HCT116 (cell line): ENCODE results near the gene FGF18.

Experiments
- CEBPB ChIP-seq: IDR thresholded peaks from 2 replicates; pipeline ENCODE4 v1.6.1; 2012; ENCODE audit warnings: low read depth
- EGR1 ChIP-seq: IDR thresholded peaks from 2 replicates; pipeline ENCODE4 v1.6.1; 2012; ENCODE audit warnings: low read depth
- POLR2A ChIP-seq: IDR thresholded peaks from 2 replicates; pipeline ENCODE4 v1.7.0; 2011; ENCODE audit warnings: borderline replicate concordance; ENCODE audit not compliant: insufficient read depth, insufficient read length; ENCODE audit errors: extremely low read depth
- POLR2AphosphoS5 ChIP-seq: IDR thresholded peaks from 2 replicates; pipeline ENCODE4 v1.6.1; 2011; ENCODE audit warnings: mild to moderate bottlenecking, low read depth, low read length, moderate library complexity
- YY1 ChIP-seq: IDR thresholded peaks from 2 replicates; pipeline ENCODE4 v1.6.1; 2011; ENCODE audit warnings: low read length, low read depth, moderate library complexity, mild to moderate bottlenecking; ENCODE audit not compliant: insufficient replicate concordance; ENCODE audit errors: extremely low read depth
- TF ChIP-seq, protein P1 (sequence below), 3 experiments: fragments of 200-600 bp in 1 of 3; sonication (generic) in 1 of 3; IDR thresholded peaks in 2 of 3; conservative IDR thresholded peaks in 1 of 3; 2 replicates each; pipeline ENCODE4 v1.5.1; 2012 to 2017; ENCODE audit warnings: low read depth in 2 of 3, low read length in 2 of 3, antibody characterized with exemption in 1 of 3, borderline replicate concordance in 1 of 3, control low read depth in 1 of 3, mild to moderate bottlenecking in 1 of 3, mixed read lengths in 1 of 3, mixed run types in 1 of 3, moderate library complexity in 1 of 3; ENCODE audit not compliant: insufficient read depth in 1 of 3
- TF ChIP-seq, protein P2 (sequence below): IDR thresholded peaks from 2 replicates; pipeline ENCODE4 v1.6.1; 2012
- TF ChIP-seq, protein P3 (sequence below): IDR thresholded peaks from 2 replicates; pipeline ENCODE4 v1.6.1; 2011; ENCODE audit warnings: mild to moderate bottlenecking, low read length, moderate library complexity; ENCODE audit not compliant: insufficient replicate concordance; ENCODE audit errors: extremely low read depth

DNA sequence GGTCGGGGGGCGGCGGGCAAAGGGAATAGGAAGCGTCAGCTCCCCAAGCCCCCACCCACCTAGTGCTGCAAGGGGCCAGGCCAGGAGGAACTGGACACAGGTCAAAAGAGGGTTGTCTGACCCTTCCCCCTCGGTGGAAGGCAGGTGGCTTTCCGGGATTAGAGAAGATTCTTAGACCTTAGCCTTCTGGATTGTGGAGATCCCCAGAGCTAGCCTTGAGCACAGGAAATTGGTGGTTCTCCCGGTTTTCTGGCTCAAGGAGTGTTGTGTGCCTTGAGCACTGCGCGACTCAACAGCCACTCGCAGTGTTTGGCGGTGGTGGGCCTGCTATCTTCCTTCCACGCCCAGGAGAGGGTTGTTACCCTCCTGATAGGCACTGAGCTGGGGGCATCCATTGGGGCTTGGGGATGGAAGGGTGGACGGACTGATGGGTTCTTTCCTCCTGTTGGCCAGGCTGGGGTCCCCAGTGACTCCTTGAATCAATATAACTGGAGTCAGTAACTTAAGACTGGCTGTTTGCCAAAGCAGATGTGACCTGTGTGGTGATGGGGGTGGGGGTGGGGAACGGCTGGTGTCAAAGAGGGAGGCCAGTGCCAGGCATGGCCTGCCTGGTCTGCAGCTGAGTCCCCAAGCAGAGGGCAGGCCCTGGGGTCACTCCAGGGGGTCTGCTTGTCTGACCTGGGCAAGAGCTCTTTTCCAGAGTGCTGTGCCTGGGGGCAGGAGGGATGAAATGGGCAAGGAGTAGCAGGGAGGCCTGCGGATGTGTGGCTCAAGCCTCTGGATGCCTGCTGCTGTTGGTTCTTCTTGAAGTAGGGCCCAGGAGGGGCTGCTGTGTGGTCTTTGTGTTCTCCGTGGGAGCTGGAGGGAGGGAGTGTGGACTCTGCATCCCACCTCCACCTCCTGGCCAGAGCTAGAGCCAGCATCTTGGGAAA is 2.1 kb downstream of the FGF18 start:
- TF ChIP-seq, protein P1, sequence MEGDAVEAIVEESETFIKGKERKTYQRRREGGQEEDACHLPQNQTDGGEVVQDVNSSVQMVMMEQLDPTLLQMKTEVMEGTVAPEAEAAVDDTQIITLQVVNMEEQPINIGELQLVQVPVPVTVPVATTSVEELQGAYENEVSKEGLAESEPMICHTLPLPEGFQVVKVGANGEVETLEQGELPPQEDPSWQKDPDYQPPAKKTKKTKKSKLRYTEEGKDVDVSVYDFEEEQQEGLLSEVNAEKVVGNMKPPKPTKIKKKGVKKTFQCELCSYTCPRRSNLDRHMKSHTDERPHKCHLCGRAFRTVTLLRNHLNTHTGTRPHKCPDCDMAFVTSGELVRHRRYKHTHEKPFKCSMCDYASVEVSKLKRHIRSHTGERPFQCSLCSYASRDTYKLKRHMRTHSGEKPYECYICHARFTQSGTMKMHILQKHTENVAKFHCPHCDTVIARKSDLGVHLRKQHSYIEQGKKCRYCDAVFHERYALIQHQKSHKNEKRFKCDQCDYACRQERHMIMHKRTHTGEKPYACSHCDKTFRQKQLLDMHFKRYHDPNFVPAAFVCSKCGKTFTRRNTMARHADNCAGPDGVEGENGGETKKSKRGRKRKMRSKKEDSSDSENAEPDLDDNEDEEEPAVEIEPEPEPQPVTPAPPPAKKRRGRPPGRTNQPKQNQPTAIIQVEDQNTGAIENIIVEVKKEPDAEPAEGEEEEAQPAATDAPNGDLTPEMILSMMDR (IDR thresholded peaks at IDR 0.05 in 2 of 3, conservative IDR thresholded peaks at IDR 0.05 in 1 of 3; ENCODE audit: borderline replicate concordance in 1 of 3, insufficient read depth in 1 of 3, low read depth in 2 of 3, low read length in 2 of 3): no peak
- TF ChIP-seq EGR1: no peak
- TF ChIP-seq YY1: no peak
- TF ChIP-seq, protein P2, sequence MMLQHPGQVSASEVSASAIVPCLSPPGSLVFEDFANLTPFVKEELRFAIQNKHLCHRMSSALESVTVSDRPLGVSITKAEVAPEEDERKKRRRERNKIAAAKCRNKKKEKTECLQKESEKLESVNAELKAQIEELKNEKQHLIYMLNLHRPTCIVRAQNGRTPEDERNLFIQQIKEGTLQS: no peak
- TF ChIP-seq, protein P3, sequence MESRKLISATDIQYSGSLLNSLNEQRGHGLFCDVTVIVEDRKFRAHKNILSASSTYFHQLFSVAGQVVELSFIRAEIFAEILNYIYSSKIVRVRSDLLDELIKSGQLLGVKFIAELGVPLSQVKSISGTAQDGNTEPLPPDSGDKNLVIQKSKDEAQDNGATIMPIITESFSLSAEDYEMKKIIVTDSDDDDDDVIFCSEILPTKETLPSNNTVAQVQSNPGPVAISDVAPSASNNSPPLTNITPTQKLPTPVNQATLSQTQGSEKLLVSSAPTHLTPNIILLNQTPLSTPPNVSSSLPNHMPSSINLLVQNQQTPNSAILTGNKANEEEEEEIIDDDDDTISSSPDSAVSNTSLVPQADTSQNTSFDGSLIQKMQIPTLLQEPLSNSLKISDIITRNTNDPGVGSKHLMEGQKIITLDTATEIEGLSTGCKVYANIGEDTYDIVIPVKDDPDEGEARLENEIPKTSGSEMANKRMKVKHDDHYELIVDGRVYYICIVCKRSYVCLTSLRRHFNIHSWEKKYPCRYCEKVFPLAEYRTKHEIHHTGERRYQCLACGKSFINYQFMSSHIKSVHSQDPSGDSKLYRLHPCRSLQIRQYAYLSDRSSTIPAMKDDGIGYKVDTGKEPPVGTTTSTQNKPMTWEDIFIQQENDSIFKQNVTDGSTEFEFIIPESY: no peak
- TF ChIP-seq POLR2A: no peak
- no peak for TF ChIP-seq POLR2AphosphoS5
- TF ChIP-seq CEBPB: no peak
